ENCODE measurements around the gene ISY1.

DNA sequence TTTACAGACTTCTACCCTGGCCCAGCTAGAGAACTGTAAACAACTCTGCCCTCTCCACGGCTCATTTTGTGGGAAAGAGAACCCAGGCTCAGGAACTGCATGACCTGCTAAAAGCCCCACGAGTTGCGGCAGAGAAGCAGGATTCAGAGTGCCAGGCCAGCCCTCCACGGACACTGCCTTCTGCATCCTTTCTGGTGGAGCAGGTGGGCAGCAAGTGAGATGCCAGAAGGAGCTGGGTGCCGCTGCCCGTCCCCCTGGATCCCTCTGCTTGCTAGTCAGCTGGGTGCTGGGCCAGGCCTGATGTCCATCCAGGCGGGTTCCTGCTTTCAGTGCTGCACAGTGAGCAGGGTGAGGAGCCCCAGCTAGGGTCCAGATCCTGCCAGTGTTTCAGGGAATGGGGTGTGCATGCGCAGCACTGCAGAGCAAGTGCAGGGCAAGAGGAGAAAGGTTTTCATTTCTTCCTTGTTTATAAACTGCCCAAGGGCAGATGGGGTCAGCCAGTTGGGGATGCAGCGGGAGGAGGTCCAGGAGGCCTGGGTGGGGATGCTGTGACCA, 34.1 kb downstream of the ISY1 start:
- TF ChIP-seq CTCF (conservative IDR thresholded peaks at IDR 0.05) (no peak), EZH2 (IDR thresholded peaks at IDR 0.05; ENCODE audit: low read depth) (no peak)
